ENCODE data around the gene CSRP1. TPM values are rescaled to one million over a fixed set of nuclear protein-coding genes. Genes with fewer than 3 reads are reported as not detected.
A peak's percentile ranks its signal among the peaks of the same experiment; 100 is the strongest.

CSRP1 gene
- total RNA-seq, 4 donors from 2014 or later, result 285 to 835 (median 454) TPM

DNA sequence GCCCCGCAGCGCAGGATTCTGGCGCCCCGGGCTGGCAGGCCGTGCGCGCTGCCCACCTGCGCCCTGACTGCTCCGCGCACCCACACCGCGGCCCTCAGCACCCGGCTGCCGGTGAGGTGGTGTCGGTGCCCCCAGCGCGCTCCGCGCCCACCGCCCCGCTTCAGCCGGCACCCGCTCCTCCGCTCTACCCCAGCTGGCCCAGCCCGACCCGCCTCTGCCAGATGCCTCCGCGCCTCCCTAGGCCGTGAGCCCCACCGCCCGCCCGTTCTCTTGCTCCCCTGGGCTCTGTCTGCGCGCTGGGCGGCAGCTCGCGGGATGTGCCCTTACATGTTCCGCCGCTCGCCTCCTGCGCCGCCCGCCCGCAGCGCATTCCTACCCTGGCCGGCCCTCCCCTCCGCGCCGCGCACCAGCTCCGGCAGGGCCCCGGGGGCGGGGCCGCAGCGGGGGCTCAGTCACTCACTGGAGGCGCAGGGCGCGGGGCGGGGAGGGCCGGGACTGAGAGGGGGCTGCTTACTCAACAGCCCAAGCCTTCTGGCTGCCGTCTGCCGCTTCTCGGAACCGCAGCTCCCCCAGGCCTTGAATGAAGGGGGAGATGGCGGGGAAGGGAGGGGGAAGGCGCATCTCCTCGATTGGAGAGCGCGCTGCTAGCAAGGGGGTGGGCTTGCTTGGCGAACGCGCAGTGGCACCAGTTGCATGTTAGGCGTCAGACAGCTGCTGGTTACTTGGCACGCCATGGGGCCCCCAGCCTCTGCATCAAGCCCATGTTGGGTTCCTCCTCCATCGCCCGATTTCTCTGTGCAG is 37.9 kb downstream of the CSRP1 start, which contains the start of gene PHLDA3:
Gene PHLDA3, minus strand, starts transcription at position 345 of the 801 bp plus-strand sequence. CDS start 402 bp downstream, outside the sequence.
- Histone ChIP-seq H3K4me1 (peaks cover 0 to 25% of the 10 kb centered on the region in 2 donors), H3K9me3 (no peaks in the 10 kb centered on the region), H3K36me3 (peaks cover 0 to 10% of the 10 kb centered on the region in 2 donors), H3K27ac (peak within 1 kb of the TSS; percentile 51 to 83 (median 74)), H3K27me3 (no peaks in the 10 kb centered on the region), H3K4me3 (replicated peaks in 1 of 3) (peak within 1 kb of the TSS; percentile 6 to 60 (median 34))
- peak; percentile 83 to 84 for DNase-seq
- TF ChIP-seq, protein P1, sequence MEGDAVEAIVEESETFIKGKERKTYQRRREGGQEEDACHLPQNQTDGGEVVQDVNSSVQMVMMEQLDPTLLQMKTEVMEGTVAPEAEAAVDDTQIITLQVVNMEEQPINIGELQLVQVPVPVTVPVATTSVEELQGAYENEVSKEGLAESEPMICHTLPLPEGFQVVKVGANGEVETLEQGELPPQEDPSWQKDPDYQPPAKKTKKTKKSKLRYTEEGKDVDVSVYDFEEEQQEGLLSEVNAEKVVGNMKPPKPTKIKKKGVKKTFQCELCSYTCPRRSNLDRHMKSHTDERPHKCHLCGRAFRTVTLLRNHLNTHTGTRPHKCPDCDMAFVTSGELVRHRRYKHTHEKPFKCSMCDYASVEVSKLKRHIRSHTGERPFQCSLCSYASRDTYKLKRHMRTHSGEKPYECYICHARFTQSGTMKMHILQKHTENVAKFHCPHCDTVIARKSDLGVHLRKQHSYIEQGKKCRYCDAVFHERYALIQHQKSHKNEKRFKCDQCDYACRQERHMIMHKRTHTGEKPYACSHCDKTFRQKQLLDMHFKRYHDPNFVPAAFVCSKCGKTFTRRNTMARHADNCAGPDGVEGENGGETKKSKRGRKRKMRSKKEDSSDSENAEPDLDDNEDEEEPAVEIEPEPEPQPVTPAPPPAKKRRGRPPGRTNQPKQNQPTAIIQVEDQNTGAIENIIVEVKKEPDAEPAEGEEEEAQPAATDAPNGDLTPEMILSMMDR (IDR thresholded peaks at IDR 0.05), result peak in 1 of 6 experiments; percentile 5
- peak in 1 of 2 donors; percentile 68 for TF ChIP-seq POLR2A (IDR thresholded peaks at IDR 0.05)
- WGBS, 2 donors, result 1% methylated on average over 16 to 21 of the region's 76 CpGs
- intact Hi-C loops (cut with DNase I), result no loop called here

DNA sequence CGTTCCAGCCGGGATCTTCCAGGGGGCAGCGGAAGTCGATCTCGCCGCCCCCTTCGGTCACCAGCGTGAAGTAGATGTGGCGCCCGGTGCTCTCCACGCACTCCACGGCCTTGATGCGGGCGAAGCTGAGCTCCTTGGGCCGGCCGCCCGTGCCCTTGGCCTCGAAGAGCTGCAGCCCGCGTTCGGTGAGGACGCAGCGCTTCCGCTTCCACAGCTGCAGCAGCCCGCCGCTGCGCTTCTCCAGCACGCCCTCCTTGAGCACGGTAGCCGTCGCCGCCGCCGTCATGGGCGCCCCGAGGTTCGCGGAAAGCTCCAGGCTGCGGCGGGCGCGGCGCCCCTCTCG is 38.5 kb downstream of the CSRP1 start:
- intact Hi-C loops (cut with DNase I), result no loop called here
- Histone ChIP-seq H3K27me3 (no peaks in the 10 kb centered on the region), H3K36me3 (peaks cover 0 to 10% of the 10 kb centered on the region in 2 donors), H3K4me3 (replicated peaks in 1 of 3) (peak overlapping the region; percentile 6 to 60 (median 34)), H3K4me1 (peaks cover 0 to 25% of the 10 kb centered on the region in 2 donors), H3K9me3 (no peaks in the 10 kb centered on the region), H3K27ac (peak overlapping the region; percentile 51 to 83 (median 74))
- 1% methylated on average over 22 of the region's 44 CpGs; no CpG with 5 or more reads in 1 of the 2 donors for whole genome bisulfite sequencing, 2 donors
- DNase-seq, result peak in 1 of 2 donors; percentile 39
- TF ChIP-seq, protein P1 (IDR thresholded peaks at IDR 0.05), result no peak
- TF ChIP-seq POLR2A (IDR thresholded peaks at IDR 0.05), result no peak

DNA sequence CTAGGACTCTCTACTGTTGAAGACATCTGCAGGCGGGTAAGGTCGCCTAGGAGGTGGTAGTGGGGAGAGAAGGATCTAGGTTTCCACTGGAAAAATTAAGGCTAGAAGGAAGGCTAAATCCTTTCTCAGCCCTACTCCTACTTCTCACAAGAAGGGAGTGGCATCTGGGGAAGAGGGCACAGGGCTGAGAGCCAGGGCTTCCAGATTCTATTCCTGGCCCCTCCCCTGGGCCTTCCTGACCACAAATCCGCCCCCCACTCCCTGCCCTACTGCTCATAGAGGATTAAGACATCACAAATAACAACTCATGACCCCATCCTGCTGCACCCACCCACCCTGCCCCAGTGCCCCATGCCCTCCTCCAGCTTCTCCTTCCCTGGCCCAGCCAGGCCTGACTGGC is 40.4 kb downstream of the CSRP1 start:
- H3K4me1 ChIP-seq, result peaks cover 0 to 42% of the 10 kb centered on the region in 2 donors
- H3K36me3 ChIP-seq, result peaks cover 0 to 10% of the 10 kb centered on the region in 2 donors
- TF ChIP-seq POLR2A (IDR thresholded peaks at IDR 0.05), result no peak
- TF ChIP-seq, protein P1 (IDR thresholded peaks at IDR 0.05), result no peak
- no peaks in the 10 kb centered on the region for H3K9me3 ChIP-seq
- H3K4me3 ChIP-seq (replicated peaks in 1 of 3), result peak overlapping the region in 1 of 3 donors; percentile 60
- DNase-seq, result no peak
- WGBS, 2 donors, result 85 to 89% methylated on average over 3 of the region's 3 CpGs
- peak overlapping the region in 2 of 3 donors; percentile 47 to 74 for H3K27ac ChIP-seq
- intact Hi-C loops (cut with DNase I), result no loop called here
- H3K27me3 ChIP-seq, result no peaks in the 10 kb centered on the region

DNA sequence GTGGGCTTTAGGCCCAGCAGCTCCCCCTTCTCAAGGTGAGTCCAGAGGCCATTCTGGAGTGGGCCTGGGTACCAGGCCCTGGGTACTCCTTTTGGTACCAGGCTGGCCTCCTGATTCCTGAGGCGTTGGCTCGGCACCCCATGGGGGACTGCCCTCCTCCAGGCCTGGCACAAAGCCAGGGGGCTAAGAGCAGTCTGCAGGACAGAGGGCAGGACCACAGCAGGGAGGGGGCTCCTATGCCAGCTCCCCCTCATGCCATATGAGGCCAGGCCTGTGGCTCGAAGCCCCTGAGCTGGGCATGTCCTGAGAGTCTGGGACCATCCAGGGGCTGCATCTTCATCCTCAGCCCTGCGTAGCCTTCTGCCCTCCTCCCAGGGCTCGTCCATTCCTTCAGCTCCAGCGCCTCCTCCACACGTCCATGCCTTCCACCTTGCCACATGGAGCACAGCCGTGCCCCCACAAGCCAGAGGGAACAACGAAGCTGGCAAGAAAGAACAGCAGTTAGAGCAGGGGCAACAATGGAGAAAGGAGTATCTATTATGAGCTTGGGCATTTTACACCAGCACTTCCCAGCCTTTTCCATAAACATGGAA is 41.1 kb downstream of the CSRP1 start:
- no peak overlapping the region for H3K4me3 ChIP-seq (replicated peaks in 1 of 3)
- TF ChIP-seq POLR2A (IDR thresholded peaks at IDR 0.05), result no peak
- intact Hi-C loops (cut with DNase I), result no loop called here
- no peak for DNase-seq
- peaks cover 0 to 10% of the 10 kb centered on the region in 2 donors for H3K36me3 ChIP-seq
- 93 to 96% methylated on average over 3 to 9 of the region's 9 CpGs for WGBS, 2 donors
- peak overlapping the region in 1 of 3 donors; percentile 47 for H3K27ac ChIP-seq
- peaks cover 0 to 49% of the 10 kb centered on the region in 2 donors for H3K4me1 ChIP-seq
- no peaks in the 10 kb centered on the region for H3K9me3 ChIP-seq
- H3K27me3 ChIP-seq, result no peaks in the 10 kb centered on the region

DNA sequence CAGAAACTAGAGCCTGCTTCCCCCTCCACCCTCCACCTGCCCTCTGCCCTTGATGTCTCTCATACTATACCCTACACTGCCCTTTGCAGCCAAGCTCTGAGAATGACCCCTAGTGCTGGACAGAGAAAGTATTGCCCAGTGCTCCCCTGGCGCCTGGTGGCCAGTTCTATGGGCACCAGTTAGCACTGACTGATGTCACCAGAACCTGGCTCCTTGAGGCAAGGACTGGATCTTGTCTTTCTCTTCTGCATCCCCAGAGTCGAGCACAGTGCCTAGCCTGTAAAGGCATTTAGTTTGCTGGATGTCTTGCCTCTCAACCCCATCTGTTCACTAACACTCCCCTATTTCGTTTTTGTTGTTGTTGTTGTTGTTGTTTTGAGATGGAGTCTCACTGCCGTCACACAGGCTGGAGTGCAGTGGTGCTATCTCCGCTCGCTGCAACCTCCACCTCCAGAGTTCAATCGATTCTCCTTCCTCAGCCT is 43.8 kb downstream of the CSRP1 start:
- peaks cover 0 to 10% of the 10 kb centered on the region in 2 donors for H3K36me3 ChIP-seq
- peak overlapping the region in 2 of 3 donors; percentile 33 to 73 for H3K27ac ChIP-seq
- WGBS, 2 donors, result 82 to 83% methylated on average over 7 of the region's 7 CpGs
- TF ChIP-seq, protein P1 (IDR thresholded peaks at IDR 0.05), result peak in 1 of 6 experiments; percentile 23
- no peak for TF ChIP-seq POLR2A (IDR thresholded peaks at IDR 0.05)
- DNase-seq, result peak in 1 of 2 donors; percentile 28
- peaks cover 0 to 48% of the 10 kb centered on the region in 2 donors for H3K4me1 ChIP-seq
- intact Hi-C loops (cut with DNase I), result no loop called here
- H3K4me3 ChIP-seq (replicated peaks in 1 of 3), result no peak overlapping the region
- H3K27me3 ChIP-seq, result no peaks in the 10 kb centered on the region
- H3K9me3 ChIP-seq, result no peaks in the 10 kb centered on the region
